Neuronal stem cell (in vitro differentiated cells): Measurements from ENCODE around the gene EFCAB9.

Experiments
- DNase-seq: peaks from one replicate; pipeline ENCODE4 v3.0.0-alpha.2; 2013; ENCODE audit warnings: low spot score
- H2AFZ ChIP-seq: one replicate; pipeline ENCODE4 v1.6.1; 2013; ENCODE audit warnings: mild to moderate bottlenecking, low read length, inconsistent platforms
- H2AK5ac ChIP-seq: 2 replicates; pipeline ENCODE4 v1.6.1; 2013; ENCODE audit warnings: low read depth, mild to moderate bottlenecking, inconsistent platforms, low read length, moderate library complexity, mixed read lengths
- H2BK120ac ChIP-seq: 2 replicates; pipeline ENCODE4 v1.6.1; 2013; ENCODE audit warnings: low read depth, mild to moderate bottlenecking, inconsistent platforms, low read length, moderate library complexity, mixed read lengths
- H2BK12ac ChIP-seq: one replicate; pipeline ENCODE4 v1.6.1; 2013; ENCODE audit warnings: low read length, inconsistent platforms
- H2BK15ac ChIP-seq: 2 replicates; pipeline ENCODE4 v1.6.1; 2013; ENCODE audit warnings: mild to moderate bottlenecking, low read length, inconsistent platforms, mixed read lengths
- H2BK5ac ChIP-seq: one replicate; pipeline ENCODE4 v1.6.1; 2013; ENCODE audit warnings: inconsistent platforms, mild to moderate bottlenecking, low read length, moderate library complexity
- H3K14ac ChIP-seq: one replicate; pipeline ENCODE4 v1.6.1; 2013; ENCODE audit warnings: low read length, inconsistent platforms
- H3K18ac ChIP-seq: 2 replicates; pipeline ENCODE4 v1.6.1; 2013; ENCODE audit warnings: low read length, inconsistent platforms
- H3K23ac ChIP-seq: 2 replicates; pipeline ENCODE4 v1.6.1; 2013; ENCODE audit warnings: low read depth, mild to moderate bottlenecking, mixed read lengths, low read length, inconsistent platforms; ENCODE audit not compliant: poor library complexity
- H3K27ac ChIP-seq: replicated peaks from 3 replicates; pipeline ENCODE4 v1.5.1; 2013; ENCODE audit warnings: low read length, inconsistent platforms
- H3K27me3 ChIP-seq, 3 experiments: 2 replicates each; pipeline ENCODE4 v1.6.1; 2013; ENCODE audit warnings: low read length in 3 of 3, mild to moderate bottlenecking in 2 of 3, inconsistent platforms in 1 of 3, low read depth in 1 of 3, mixed read lengths in 1 of 3, moderate library complexity in 1 of 3; ENCODE audit not compliant: control insufficient read depth in 3 of 3, insufficient read depth in 3 of 3
- H3K36me3 ChIP-seq, 2 donors: replicated peaks in 1 of 2; 2 replicates each; pipeline ENCODE4 v1.6.1; 2013; ENCODE audit warnings: low read length in 2 of 2; ENCODE audit not compliant: control insufficient read depth in 2 of 2, insufficient read depth in 2 of 2
- H3K4ac ChIP-seq: 2 replicates; pipeline ENCODE4 v1.6.1; 2013; ENCODE audit warnings: inconsistent platforms, mild to moderate bottlenecking, low read length, moderate library complexity
- H3K4me1 ChIP-seq, 2 donors: 1 replicate in 1 of 2; 2 replicates in 1 of 2; pipeline ENCODE4 v1.6.1; 2013; ENCODE audit warnings: low read length in 2 of 2, low read depth in 1 of 2; ENCODE audit not compliant: control insufficient read depth in 2 of 2, insufficient read depth in 1 of 2
- H3K4me2 ChIP-seq: one replicate; pipeline ENCODE4 v1.6.1; 2013; ENCODE audit warnings: mild to moderate bottlenecking, low read length, inconsistent platforms; ENCODE audit not compliant: insufficient read depth, poor library complexity, severe bottlenecking
- H3K4me3 ChIP-seq, 2 donors: 2 replicates each; pipeline ENCODE4 v1.5.1; 2013; ENCODE audit warnings: low read length in 2 of 2, mild to moderate bottlenecking in 2 of 2, inconsistent platforms in 1 of 2, moderate library complexity in 1 of 2
- H3K79me1 ChIP-seq: one replicate; pipeline ENCODE4 v1.6.1; 2013; ENCODE audit warnings: low read depth, mild to moderate bottlenecking, inconsistent platforms, low read length, moderate library complexity
- H3K9ac ChIP-seq: one replicate; pipeline ENCODE4 v1.6.1; 2013; ENCODE audit warnings: mild to moderate bottlenecking, low read depth, low read length, inconsistent platforms; ENCODE audit not compliant: poor library complexity
- H3K9me3 ChIP-seq, 2 donors: replicated peaks in 1 of 2; 2 replicates each; pipeline versions ENCODE3 to v1.6.1; 2013; ENCODE audit warnings: low read length in 2 of 2, mild to moderate bottlenecking in 2 of 2, inconsistent platforms in 1 of 2, low read depth in 1 of 2, mixed read lengths in 1 of 2, moderate library complexity in 1 of 2; ENCODE audit not compliant: control insufficient read depth in 2 of 2, insufficient read depth in 1 of 2
- H4K8ac ChIP-seq: one replicate; pipeline ENCODE4 v1.6.1; 2013; ENCODE audit warnings: low read depth, mild to moderate bottlenecking, inconsistent platforms, low read length, moderate library complexity
- H4K91ac ChIP-seq: one replicate; pipeline ENCODE4 v1.6.1; 2013; ENCODE audit warnings: low read length, low read depth, mild to moderate bottlenecking, inconsistent platforms; ENCODE audit not compliant: poor library complexity
- WGBS, 2 donors: extraction: QIAGEN DNeasy Blood & Tissue Kit; methylation state at CpG; one replicate each; pipeline ENCODE4 v1.1.7; 2013; ENCODE audit warnings: missing lambda C conversion rate in 2 of 2, mixed read lengths in 1 of 2; ENCODE audit not compliant: insufficient read length in 2 of 2, insufficient replicate concordance in 1 of 2; ENCODE audit errors: extremely low coverage in 2 of 2; 5-methylcytosine and 5-hydroxymethylcytosine counted together

Gene EFCAB9

DNA sequence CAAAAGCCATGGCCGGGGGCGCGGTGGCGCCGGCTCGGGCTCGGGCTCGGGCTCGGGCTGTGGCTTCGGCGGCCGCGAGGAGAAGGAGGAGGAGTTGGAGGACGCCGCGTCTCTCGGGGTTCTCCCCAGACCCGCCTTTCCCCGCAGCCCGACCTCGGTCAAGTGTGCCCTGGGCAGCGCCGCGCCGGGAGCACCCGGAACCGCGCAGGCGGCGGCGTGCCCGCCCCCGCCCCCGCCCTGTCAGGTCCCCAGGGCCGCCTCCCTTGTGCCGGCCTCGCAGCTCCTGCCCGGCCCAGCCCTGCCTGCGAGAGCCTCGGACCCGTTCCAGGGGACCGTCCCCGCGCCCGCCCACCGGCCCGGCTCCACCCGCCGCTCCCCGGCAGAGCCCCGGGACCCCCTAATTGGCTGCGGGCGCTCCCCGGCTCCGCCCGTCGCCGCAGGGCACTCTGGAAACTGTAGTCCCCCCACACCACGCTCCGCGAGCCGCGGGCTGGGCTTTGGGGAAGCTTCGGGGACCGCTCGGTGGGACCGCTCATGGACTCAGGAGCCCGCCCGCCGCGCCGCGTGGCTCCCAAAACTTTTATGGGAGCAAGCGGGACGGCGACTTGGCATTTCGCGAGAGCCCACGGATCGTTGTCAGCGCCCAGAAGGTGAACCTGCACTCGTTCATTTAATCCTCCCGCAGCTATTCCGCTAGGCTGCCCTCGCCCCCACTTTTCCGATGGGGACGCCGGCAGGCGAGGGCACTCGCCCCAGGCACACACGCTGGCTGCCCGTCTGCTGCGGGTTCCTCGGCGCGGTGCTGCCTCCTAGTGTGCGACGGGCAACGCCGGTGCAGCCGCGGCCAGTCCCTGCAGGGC lies 5.7 kb upstream of the EFCAB9 start, which contains the start of gene STK10:
STK10 (minus strand) TSS at position 192 of the 860 bp plus-strand sequence; CDS start at position 10, 182 bp downstream.
- Histone ChIP-seq H3K27me3 (no peaks in the 10 kb centered on the region), H3K14ac (no peak within 1 kb of the TSS), H3K36me3 (peaks cover 0 to 3% of the 10 kb centered on the region in 2 donors), H3K79me1 (no peaks in the 10 kb centered on the region), H3K18ac (peak within 1 kb of the TSS; percentile 89), H3K9me3 (no peaks in the 10 kb centered on the region), H4K8ac (no peak within 1 kb of the TSS), H3K23ac (no peak within 1 kb of the TSS), H2AK5ac (no peak within 1 kb of the TSS), H4K91ac (no peak within 1 kb of the TSS), H2BK12ac (peak within 1 kb of the TSS; percentile 95), H3K9ac (peak within 1 kb of the TSS; percentile 95), H3K4me3 (peak within 1 kb of the TSS; percentile 83 to 85), H3K4me2 (peak within 1 kb of the TSS; percentile 98), H2AFZ (peak within 1 kb of the TSS; percentile 100), H2BK5ac (peak within 1 kb of the TSS; percentile 70), H3K4me1 (peaks cover 2 to 4% of the 10 kb centered on the region in 2 donors), H3K4ac (no peak within 1 kb of the TSS), H3K27ac (peak within 1 kb of the TSS; percentile 69), H2BK120ac (no peak within 1 kb of the TSS), H2BK15ac (peak within 1 kb of the TSS; percentile 90)
- no CpG with 5 or more reads among the region's 102 CpGs for WGBS, 2 donors
- DNase-seq, result peak; percentile 89

DNA sequence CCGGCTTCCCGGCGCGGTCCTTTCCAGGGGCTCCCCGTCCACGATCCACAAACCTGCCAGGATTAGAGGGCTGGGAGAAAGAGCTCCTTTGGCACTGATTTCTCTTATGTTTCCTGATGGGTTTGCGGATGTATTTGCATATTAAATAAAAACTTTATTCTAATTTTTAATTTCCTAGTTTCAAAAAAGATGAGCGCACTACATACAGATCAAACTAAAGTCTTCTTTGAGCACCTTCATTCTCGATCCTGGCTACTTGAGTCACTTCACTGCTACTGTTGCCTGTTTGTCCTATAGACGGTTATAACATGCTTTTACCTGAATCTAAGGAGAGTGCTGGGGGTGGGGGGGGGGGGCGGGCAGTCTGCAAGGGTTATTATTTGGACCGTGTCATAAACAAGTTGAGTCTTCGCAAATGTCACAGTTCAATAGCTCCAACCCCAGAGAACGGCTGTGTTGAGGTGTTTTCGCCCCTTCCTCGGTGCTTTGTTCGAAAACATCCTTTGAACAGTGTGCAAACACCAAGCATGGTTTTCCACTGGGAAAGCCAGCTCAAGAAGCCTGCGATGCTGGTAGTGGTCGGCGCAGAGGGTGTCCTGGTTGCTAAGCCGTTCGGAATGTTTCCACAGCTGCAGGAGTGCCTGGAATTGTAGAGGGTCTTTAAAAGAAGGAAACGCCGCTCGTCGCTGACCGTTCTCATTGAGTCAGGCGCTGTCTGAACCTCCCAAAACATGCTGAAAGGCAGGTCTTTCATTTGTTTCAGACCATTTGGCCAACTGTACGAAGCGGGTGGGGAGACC lies 4.9 kb upstream of the EFCAB9 start:
- H3K18ac ChIP-seq, result peak overlapping the region; percentile 51
- H2AFZ ChIP-seq, result peak overlapping the region; percentile 100
- H2BK15ac ChIP-seq, result no peak overlapping the region
- H3K4me2 ChIP-seq, result peak overlapping the region; percentile 86
- peak overlapping the region; percentile 61 for H3K27ac ChIP-seq
- H3K9ac ChIP-seq, result no peak overlapping the region
- H2AK5ac ChIP-seq, result no peak overlapping the region
- H3K27me3 ChIP-seq, result no peaks in the 10 kb centered on the region
- no peak overlapping the region for H2BK120ac ChIP-seq
- H3K4me1 ChIP-seq, result peaks cover 2 to 4% of the 10 kb centered on the region in 2 donors
- no peaks in the 10 kb centered on the region for H3K36me3 ChIP-seq
- peak; percentile 60 for DNase-seq
- H4K91ac ChIP-seq, result no peak overlapping the region
- H3K9me3 ChIP-seq, result no peaks in the 10 kb centered on the region
- no peak overlapping the region for H2BK5ac ChIP-seq
- H2BK12ac ChIP-seq, result no peak overlapping the region
- no peaks in the 10 kb centered on the region for H3K79me1 ChIP-seq
- no CpG with 5 or more reads among the region's 30 CpGs for WGBS, 2 donors
- no peak overlapping the region for H3K14ac ChIP-seq
- H3K4ac ChIP-seq, result no peak overlapping the region
- H4K8ac ChIP-seq, result no peak overlapping the region
- peak overlapping the region; percentile 83 to 85 for H3K4me3 ChIP-seq
- no peak overlapping the region for H3K23ac ChIP-seq

DNA sequence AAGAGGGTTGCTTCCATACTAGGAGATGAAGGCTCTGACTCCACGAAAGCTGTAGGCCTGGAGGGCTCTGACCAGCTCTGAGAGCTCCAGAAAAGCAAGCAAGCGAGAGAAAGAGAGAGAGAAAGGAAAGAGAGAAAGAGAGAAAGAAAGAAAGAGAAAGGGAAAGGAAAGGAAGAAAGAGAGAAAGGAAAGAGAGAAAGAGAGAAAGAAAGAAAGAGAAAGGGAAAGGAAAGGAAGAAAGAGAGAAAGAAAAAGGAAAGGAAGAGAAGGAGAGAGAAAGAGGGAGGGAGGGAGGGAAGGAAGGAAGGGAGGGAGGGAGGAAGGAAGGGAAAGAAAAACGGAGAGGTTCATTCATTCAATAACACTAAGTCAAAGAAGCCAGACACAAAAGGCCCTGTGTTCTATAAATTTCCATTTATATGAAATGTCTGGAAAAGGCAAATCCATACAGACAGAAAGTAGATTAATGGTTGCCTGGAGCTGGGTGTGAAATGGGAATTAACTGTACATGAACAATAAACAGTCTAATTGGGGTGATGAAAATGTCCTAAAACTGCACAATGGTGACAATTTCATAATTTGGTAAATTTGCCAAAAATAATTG lies 4.2 kb upstream of the EFCAB9 start:
- Histone ChIP-seq H3K4ac (no peak overlapping the region), H3K4me3 (peak overlapping the region in 1 of 2 donors; percentile 85), H3K36me3 (no peaks in the 10 kb centered on the region), H3K14ac (no peak overlapping the region), H3K27me3 (no peaks in the 10 kb centered on the region), H2BK120ac (no peak overlapping the region), H2BK5ac (no peak overlapping the region), H3K79me1 (no peaks in the 10 kb centered on the region), H3K9me3 (no peaks in the 10 kb centered on the region), H3K9ac (no peak overlapping the region), H3K23ac (no peak overlapping the region), H4K91ac (no peak overlapping the region), H2AFZ (peak overlapping the region; percentile 75), H3K4me2 (peak overlapping the region; percentile 52), H3K18ac (peak overlapping the region; percentile 51), H2BK15ac (no peak overlapping the region), H3K27ac (peak overlapping the region; percentile 61), H3K4me1 (peaks cover 2 to 4% of the 10 kb centered on the region in 2 donors), H2BK12ac (no peak overlapping the region), H2AK5ac (no peak overlapping the region), H4K8ac (no peak overlapping the region)
- WGBS, 2 donors, result no CpG with 5 or more reads among the region's 3 CpGs
- no peak for DNase-seq
